Breast epithelium (tissue), 4 donors: ENCODE results near the gene CFAP45. TPM values are rescaled to one million over a fixed set of nuclear protein-coding genes. Genes with fewer than 3 reads are reported as not detected.
A peak's percentile ranks its signal among the peaks of the same experiment; 100 is the strongest.

Experiments used
- DNase-seq, 2 donors: peaks; one replicate each; pipeline ENCODE4 v3.0.0-alpha.2; 2019; ENCODE audit warnings: low spot score in 2 of 2
- H3K27ac ChIP-seq, 2 donors: fragments of 200-600 bp; sonication (generic) in 1 of 2; one replicate each; pipeline ENCODE4 v1.5.1; 2016 to 2019; ENCODE audit warnings: mild to moderate bottlenecking in 1 of 2
- H3K27me3 ChIP-seq, 2 donors: fragments of 200-600 bp; sonication (generic) in 1 of 2; one replicate each; pipeline versions ENCODE4 v1.5.1 to v1.6.0; 2017 to 2019; ENCODE audit warnings: control low read depth in 1 of 2, mild to moderate bottlenecking in 1 of 2
- H3K36me3 ChIP-seq: fragments of 200-600 bp; one replicate; pipeline ENCODE4 v1.5.1; 2019
- H3K4me1 ChIP-seq, 2 donors: fragments of 200-600 bp; sonication (generic); one replicate each; pipeline ENCODE4 v1.5.1; 2016 to 2019; ENCODE audit warnings: control low read depth in 1 of 2
- H3K4me3 ChIP-seq, 3 donors: fragments of 200-600 bp; sonication (generic); 1 replicate in 2 of 3; 2 replicates in 1 of 3; pipeline ENCODE4 v1.5.1; 2016 to 2019; ENCODE audit warnings: mild to moderate bottlenecking in 3 of 3, moderate library complexity in 2 of 3
- H3K9me3 ChIP-seq, 2 donors: fragments of 200-600 bp; sonication (generic) in 1 of 2; one replicate each; pipeline ENCODE4 v1.5.1; 2016 to 2019; ENCODE audit warnings: control low read depth in 1 of 2
- CTCF ChIP-seq, 3 donors: fragments of 450-650 bp; IDR thresholded peaks; one replicate each; pipeline ENCODE4 v1.5.1; 2016 to 2017; ENCODE audit warnings: antibody characterized with exemption in 3 of 3, mild to moderate bottlenecking in 3 of 3, moderate library complexity in 3 of 3
- POLR2A ChIP-seq: fragments of 450-650 bp; IDR thresholded peaks from one replicate; pipeline ENCODE4 v1.6.1; 2016; ENCODE audit warnings: antibody characterized with exemption, mild to moderate bottlenecking, moderate library complexity
- POLR2AphosphoS5 ChIP-seq, 3 donors: sonication (generic); formaldehyde crosslinking; IDR thresholded peaks; one replicate each; pipeline ENCODE4 v1.6.1; 2017; ENCODE audit warnings: antibody characterized with exemption in 3 of 3
- intact Hi-C: fragments of 100-400 bp; cut with DNase I; formaldehyde crosslinking; loops from one replicate; pipeline ENCODE4 v1.15.1; 2023; ENCODE audit warnings: low total_unique reads
- total RNA-seq, 3 donors: library from RNA; depleted of rRNA; stranded (reverse); fragments of >200 nt; gene quantifications; one replicate each; pipeline ENCODE4 v1.1.0, GENCODE V29; 2016

CFAP45 gene
- total RNA-seq, 3 donors from 2014 or later: 0.80 to 2.6 (median 2.6) TPM

- no peaks in the 10 kb centered on the region for H3K9me3 ChIP-seq
- intact Hi-C loops: loop anchor here (10.0 kb wide), 1 partner anchor 265 kb away; the partner anchor contains the start of gene CASQ1
- H3K36me3 ChIP-seq: no peaks in the 10 kb centered on the region
- DNase-seq: peak in 1 of 2 donors; percentile 63
- no peak for TF ChIP-seq POLR2AphosphoS5 (IDR thresholded peaks at IDR 0.05)
- no peak for TF ChIP-seq CTCF (IDR thresholded peaks at IDR 0.05)
- no peak for TF ChIP-seq POLR2A
- peak overlapping the region in 2 of 3 donors; percentile 19 to 30 for H3K4me3 ChIP-seq
- peaks cover 4 to 7% of the 10 kb centered on the region in 2 donors for H3K4me1 ChIP-seq
- H3K27ac ChIP-seq: peak overlapping the region; percentile 19 to 33
- no peaks in the 10 kb centered on the region for H3K27me3 ChIP-seq
Observed at GRCh38 chr1:159929155-159930051, 29.4 kb upstream of the CFAP45 start.

GRCh38 chr1:159928491-159929050 is 28.6 kb upstream of the CFAP45 start:
- H3K36me3 ChIP-seq: no peaks in the 10 kb centered on the region
- no peaks in the 10 kb centered on the region for H3K9me3 ChIP-seq
- TF ChIP-seq POLR2AphosphoS5 (IDR thresholded peaks at IDR 0.05) (no peak), POLR2A (no peak), CTCF (IDR thresholded peaks at IDR 0.05) (no peak)
- no peaks in the 10 kb centered on the region for H3K27me3 ChIP-seq
- H3K4me1 ChIP-seq: peaks cover 4 to 7% of the 10 kb centered on the region in 2 donors
- DNase-seq: no peak
- peak overlapping the region in 1 of 3 donors; percentile 30 for H3K4me3 ChIP-seq
- intact Hi-C loops: no loop called here
- peak overlapping the region; percentile 19 to 33 for H3K27ac ChIP-seq

- intact Hi-C loops: no loop called here
- no peak for DNase-seq
- H3K4me3 ChIP-seq: no peak overlapping the region
- H3K27me3 ChIP-seq: no peaks in the 10 kb centered on the region
- H3K36me3 ChIP-seq: no peaks in the 10 kb centered on the region
- peaks cover 6 to 8% of the 10 kb centered on the region in 2 donors for H3K4me1 ChIP-seq
- peak overlapping the region in 1 of 2 donors; percentile 4 for H3K27ac ChIP-seq
- TF ChIP-seq POLR2A (no peak), POLR2AphosphoS5 (IDR thresholded peaks at IDR 0.05) (no peak), CTCF (IDR thresholded peaks at IDR 0.05) (no peak)
- no peaks in the 10 kb centered on the region for H3K9me3 ChIP-seq
Observed at GRCh38 chr1:159927849-159928431, 28.0 kb upstream of the CFAP45 start.

- Histone ChIP-seq H3K27me3 (no peaks in the 10 kb centered on the region), H3K4me3 (no peak overlapping the region), H3K27ac (peak overlapping the region in 1 of 2 donors; percentile 4), H3K4me1 (peaks cover 10 to 14% of the 10 kb centered on the region in 2 donors), H3K36me3 (no peaks in the 10 kb centered on the region), H3K9me3 (no peaks in the 10 kb centered on the region)
- TF ChIP-seq POLR2AphosphoS5 (IDR thresholded peaks at IDR 0.05) (no peak), CTCF (IDR thresholded peaks at IDR 0.05) (no peak), POLR2A (no peak)
- DNase-seq: no peak
- intact Hi-C loops: no loop called here
Observed at GRCh38 chr1:159927211-159927848, 27.4 kb upstream of the CFAP45 start.
